K562 (cell line): ENCODE measurements around the gene ZSCAN12. TPM values are rescaled to one million over a fixed set of nuclear protein-coding genes. Genes with fewer than 3 reads are reported as not detected.

Experiments
- ATAC-seq: fragments of 200-7000 bp; cut with Tn5 transposase; 3 replicates; pipeline ENCODE4 v1.9.1; 2020; ENCODE audit warnings: moderate library complexity
- BruUV-seq: library from RNA; stranded (reverse); fragments of 400-500 nt; replicated peaks from 2 replicates; lab custom pipeline; 2021; lab: Mats Ljungman, UMichigan
- CTCF ChIA-PET: fragments of 300-600 bp; formaldehyde crosslinking; extraction: SDS; loops from one replicate; lab custom pipeline; 2021; ENCODE audit warnings: low intra/inter-chr PET ratio; lab: Yijun Ruan, JAX
- POLR2A ChIA-PET: fragments of 300-600, 350-650 bp; sonication (Branson Sonifier 250); formaldehyde crosslinking; extraction: SDS; loops from one replicate; lab custom pipeline; 2021; ENCODE audit warnings: antibody characterized with exemption, inconsistent platforms; lab: Yijun Ruan, JAX
- DNase-seq, 4 experiments: peaks; one replicate each; pipeline versions ENCODE4 v3.0.0 to v3.0.0-alpha.2; 2011 to 2018; ENCODE audit warnings: low spot score in 3 of 4, mixed read lengths in 3 of 4; ENCODE audit errors: extremely low read depth in 1 of 4
- FAIRE-seq: peaks from 2 replicates; lab custom pipeline; 2011; peaks lifted over from hg19 to GRCh38; lab: Jason Lieb, UNC
- H2AFZ ChIP-seq: 2 replicates; pipeline ENCODE4 v1.6.0; 2011; ENCODE audit warnings: low read depth, low read length, control low read depth, inconsistent platforms
- H3K27ac ChIP-seq: fragments of 200-600 bp; 3 replicates; pipeline ENCODE4 v1.8.0; 2011; ENCODE audit warnings: low read depth, mild to moderate bottlenecking, control low read depth, inconsistent platforms, low read length, moderate library complexity, mixed read lengths; ENCODE audit errors: extremely low read depth
- H3K27me3 ChIP-seq, 2 experiments: fragments of 300-600 bp in 1 of 2; 2 replicates in 1 of 2; 3 replicates in 1 of 2; pipeline versions ENCODE4 v1.6.0 to v1.8.0; 2011; ENCODE audit warnings: inconsistent platforms in 2 of 2, low read length in 2 of 2, mild to moderate bottlenecking in 1 of 2, mixed read lengths in 1 of 2, moderate library complexity in 1 of 2; ENCODE audit not compliant: control insufficient read depth in 2 of 2, insufficient read depth in 2 of 2
- H3K36me3 ChIP-seq: fragments of 300-600 bp; 3 replicates; pipeline ENCODE4 v1.8.0; 2011; ENCODE audit warnings: mild to moderate bottlenecking, low read length, inconsistent platforms; ENCODE audit not compliant: control insufficient read depth, insufficient read depth
- H3K4me1 ChIP-seq, 2 experiments: fragments of 200-600 bp in 1 of 2; replicated peaks in 1 of 2; 2 replicates in 1 of 2; 3 replicates in 1 of 2; pipeline versions ENCODE4 v1.5.1 to v1.8.0; 2011; ENCODE audit warnings: inconsistent platforms in 2 of 2, low read length in 2 of 2, mild to moderate bottlenecking in 1 of 2, mixed read lengths in 1 of 2, moderate library complexity in 1 of 2; ENCODE audit not compliant: control insufficient read depth in 2 of 2, insufficient read depth in 2 of 2
- H3K4me2 ChIP-seq: 2 replicates; pipeline ENCODE4 v1.6.1; 2011; ENCODE audit warnings: low read length, control low read depth, inconsistent platforms, mixed read lengths; ENCODE audit not compliant: insufficient read depth
- H3K4me3 ChIP-seq: fragments of 200-600 bp; sonication (generic), shearing (Covaris generic); 2 replicates; pipeline ENCODE4 v1.5.1; 2016; ENCODE audit warnings: control low read depth, inconsistent platforms
- H3K79me2 ChIP-seq: fragments of 200-600 bp; 3 replicates; pipeline ENCODE4 v1.8.0; 2011; ENCODE audit warnings: low read length, inconsistent platforms; ENCODE audit not compliant: control insufficient read depth, insufficient read depth
- H3K9ac ChIP-seq, 2 experiments: 2 replicates each; pipeline versions ENCODE4 v1.6.0 to v1.6.1; 2011; ENCODE audit warnings: low read depth in 2 of 2, low read length in 2 of 2, control low read depth in 1 of 2, inconsistent platforms in 1 of 2, mild to moderate bottlenecking in 1 of 2, mixed read lengths in 1 of 2; ENCODE audit not compliant: insufficient read depth in 1 of 2
- H3K9me1 ChIP-seq: one replicate; pipeline ENCODE4 v1.6.0; 2011; ENCODE audit warnings: inconsistent platforms, mild to moderate bottlenecking, low read length, moderate library complexity; ENCODE audit not compliant: control insufficient read depth, insufficient read depth
- H3K9me3 ChIP-seq: replicated peaks from 2 replicates; pipeline ENCODE4 v1.5.1; 2011; ENCODE audit warnings: low read depth, low read length, inconsistent platforms; ENCODE audit not compliant: control insufficient read depth, insufficient read depth
- H4K20me1 ChIP-seq: replicated peaks from 2 replicates; pipeline ENCODE4 v1.6.1; 2011; ENCODE audit warnings: low read length, inconsistent platforms, mixed read lengths; ENCODE audit not compliant: control insufficient read depth, insufficient read depth
- ARID2 ChIP-seq: fragments of 450-650 bp; IDR thresholded peaks from 2 replicates; pipeline ENCODE4 v1.6.1; 2017; ENCODE audit warnings: antibody characterized with exemption, mild to moderate bottlenecking
- ARID3A ChIP-seq: IDR thresholded peaks from 2 replicates; pipeline ENCODE4 v1.6.1; 2012; ENCODE audit warnings: low read depth, low read length, improper control_type of control experiment, borderline replicate concordance
- DLX4 ChIP-seq: fragments of 250-450 bp; sonication (Bioruptor Pico); IDR thresholded peaks from 2 replicates; pipeline ENCODE4 v1.6.1; 2021; ENCODE audit warnings: mild to moderate bottlenecking
- EGR1 ChIP-seq: fragments of 450-650 bp; conservative IDR thresholded peaks from 2 replicates; pipeline ENCODE4 v1.6.1; 2017; ENCODE audit warnings: mild to moderate bottlenecking
- GATAD2B ChIP-seq: fragments of 450-650 bp; IDR thresholded peaks from 2 replicates; pipeline ENCODE4 v1.6.1; 2017; ENCODE audit warnings: mild to moderate bottlenecking, borderline replicate concordance
- HOXB6 ChIP-seq: fragments of 250-450 bp; sonication (Bioruptor Pico); IDR thresholded peaks from 2 replicates; pipeline ENCODE4 v1.5.1; 2022; ENCODE audit warnings: mild to moderate bottlenecking, borderline replicate concordance
- ID3 ChIP-seq, 2 experiments: fragments of 250-450 bp in 1 of 2; fragments of 450-650 bp in 1 of 2; sonication (Bioruptor Pico) in 1 of 2; IDR thresholded peaks; 2 replicates each; pipeline versions ENCODE4 v1.6.1 to v1.8.0; 2016 to 2021; ENCODE audit warnings: mild to moderate bottlenecking in 2 of 2, moderate library complexity in 2 of 2, missing compliant biosample characterization in 1 of 2, missing genetic modification characterization in 1 of 2
- JUNB ChIP-seq: fragments of 450-650 bp; formaldehyde crosslinking; conservative IDR thresholded peaks from 2 replicates; pipeline ENCODE4 v1.4.0; 2020; ENCODE audit warnings: mild to moderate bottlenecking
- POLR2B ChIP-seq: fragments of 450-650 bp; IDR thresholded peaks from 2 replicates; pipeline ENCODE4 v1.6.1; 2018; ENCODE audit warnings: low read depth; ENCODE audit not compliant: partially characterized antibody
- RFX5 ChIP-seq: IDR thresholded peaks from 2 replicates; pipeline ENCODE4 v1.6.1; 2011; ENCODE audit warnings: low read depth, mild to moderate bottlenecking, improper control_type of control experiment, low read length
- XRCC5 ChIP-seq: fragments of 200-400 bp; formaldehyde crosslinking; IDR thresholded peaks from 2 replicates; pipeline ENCODE4 v1.6.1; 2017; ENCODE audit warnings: low read depth, mild to moderate bottlenecking, low read length
- ZNF699 ChIP-seq: fragments of 250-450 bp; sonication (Bioruptor Pico); IDR thresholded peaks from 2 replicates; pipeline ENCODE4 v1.8.0; 2021; ENCODE audit warnings: mild to moderate bottlenecking, moderate library complexity; ENCODE audit not compliant: insufficient replicate concordance
- WGBS: fragments of 100-300 bp; shearing (Covaris generic); methylation state at CpG from one replicate; pipeline ENCODE4 v1.1.6; 2016; ENCODE audit warnings: low coverage, mixed read lengths; ENCODE audit not compliant: insufficient coverage; ENCODE audit errors: missing lambda C conversion rate; 5-methylcytosine and 5-hydroxymethylcytosine counted together
- in situ Hi-C: fragments of 300-500 bp; cut with MboI; formaldehyde crosslinking; loops from 4 replicates; pipeline ENCODE4 v1.15.0; 2018; ENCODE audit warnings: inconsistent platforms, mixed read lengths
- intact Hi-C: fragments of 100-400 bp; cut with micrococcal nuclease; formaldehyde crosslinking; loops from 2 replicates; pipeline ENCODE4 v1.14.2; 2022
- polyA plus RNA-seq, 8 experiments: library from polyadenylated mRNA; depleted of rRNA in 4 of 8; stranded (reverse) in 5 of 8; unstranded in 3 of 8; fragments of >200 nt; fragmentation: Nextera tagmentation in 2 of 8; fragmentation: Illumina TruSeq in 1 of 8; extraction: Ambion mirVana in 2 of 8; extraction: Trizol in 1 of 8; gene quantifications; 2 replicates each; pipeline versions ENCODE4 v1.2.1 to v1.2.3, GENCODE V29; 2011 to 2014; ENCODE audit warnings: inconsistent platforms in 1 of 8, missing spikeins in 1 of 8
- total RNA-seq, 7 experiments: library from RNA; depleted of rRNA in 6 of 7; stranded (reverse); fragments of >200 nt in 6 of 7; fragmentation: Illumina TruSeq in 2 of 7; extraction: Trizol in 2 of 7; gene quantifications; 2 replicates each; pipeline versions ENCODE4 v1.2.1 to v1.2.3, GENCODE V29; 2011 to 2021; ENCODE audit warnings: low replicate concordance in 1 of 7
- TF ChIP-seq, protein P1 (sequence below), 3 experiments: IDR thresholded peaks in 2 of 3; conservative IDR thresholded peaks in 1 of 3; 2 replicates each; pipeline ENCODE4 v1.5.1; 2011 to 2012; ENCODE audit warnings: low read length in 3 of 3, mild to moderate bottlenecking in 3 of 3, control low read depth in 2 of 3, improper control_type of control experiment in 1 of 3, inconsistent platforms in 1 of 3, low read depth in 1 of 3, mixed read lengths in 1 of 3, moderate library complexity in 1 of 3; ENCODE audit not compliant: insufficient read depth in 2 of 3

ZSCAN12 gene
- total and polyA plus RNA-seq, 9 of the 15 experiments (the other 6 are each of a cell fraction or from before 2014, with no cell fraction given) = 2.5 to 19.6 (median 12.5) TPM

- no peak for TF ChIP-seq ID3 (CRISPR knock-in tag; IDR thresholded peaks at IDR 0.05)
- TF ChIP-seq ID3 (tag; IDR thresholded peaks at IDR 0.05) = no peak
- no peak for TF ChIP-seq RFX5
- no peak for TF ChIP-seq ZNF699 (CRISPR knock-in tag)
- TF ChIP-seq, protein P1, sequence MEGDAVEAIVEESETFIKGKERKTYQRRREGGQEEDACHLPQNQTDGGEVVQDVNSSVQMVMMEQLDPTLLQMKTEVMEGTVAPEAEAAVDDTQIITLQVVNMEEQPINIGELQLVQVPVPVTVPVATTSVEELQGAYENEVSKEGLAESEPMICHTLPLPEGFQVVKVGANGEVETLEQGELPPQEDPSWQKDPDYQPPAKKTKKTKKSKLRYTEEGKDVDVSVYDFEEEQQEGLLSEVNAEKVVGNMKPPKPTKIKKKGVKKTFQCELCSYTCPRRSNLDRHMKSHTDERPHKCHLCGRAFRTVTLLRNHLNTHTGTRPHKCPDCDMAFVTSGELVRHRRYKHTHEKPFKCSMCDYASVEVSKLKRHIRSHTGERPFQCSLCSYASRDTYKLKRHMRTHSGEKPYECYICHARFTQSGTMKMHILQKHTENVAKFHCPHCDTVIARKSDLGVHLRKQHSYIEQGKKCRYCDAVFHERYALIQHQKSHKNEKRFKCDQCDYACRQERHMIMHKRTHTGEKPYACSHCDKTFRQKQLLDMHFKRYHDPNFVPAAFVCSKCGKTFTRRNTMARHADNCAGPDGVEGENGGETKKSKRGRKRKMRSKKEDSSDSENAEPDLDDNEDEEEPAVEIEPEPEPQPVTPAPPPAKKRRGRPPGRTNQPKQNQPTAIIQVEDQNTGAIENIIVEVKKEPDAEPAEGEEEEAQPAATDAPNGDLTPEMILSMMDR (IDR thresholded peaks at IDR 0.05 in 2 of 3, conservative IDR thresholded peaks at IDR 0.05 in 1 of 3; ENCODE audit: insufficient read depth in 2 of 3, low read depth in 1 of 3, low read length in 3 of 3) = peak in 1 of 3 experiments; percentile 52; a peak in 2 of 6 replicates
Observed at GRCh38 chr6:28433119-28433518, 33.6 kb upstream of the ZSCAN12 start (continued).

DNA sequence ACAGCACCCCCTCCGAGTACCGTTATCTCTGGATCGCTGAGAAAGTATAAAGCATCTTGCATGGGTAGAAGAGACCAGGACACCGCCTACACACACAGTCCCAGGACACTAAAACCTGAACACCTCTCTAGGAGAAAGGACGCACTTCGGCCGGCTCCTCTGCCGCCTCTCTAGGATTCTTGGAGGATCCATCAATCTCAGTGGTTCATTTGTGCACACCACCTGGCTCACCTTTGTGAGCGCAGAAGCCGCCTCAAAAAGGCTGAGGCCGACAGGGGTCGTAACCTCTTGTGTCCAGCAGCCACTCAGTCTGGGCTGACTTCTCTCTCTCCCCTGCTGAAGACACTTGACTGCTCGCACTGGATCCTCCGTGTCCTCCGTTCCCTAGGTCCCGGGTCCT, 30.2 kb upstream of the ZSCAN12 start:
- no peak overlapping the region for H3K9ac ChIP-seq
- no peaks in the 10 kb centered on the region for H3K27me3 ChIP-seq
- H3K4me2 ChIP-seq = no peak overlapping the region; the same call in 1 of the 2 replicates
- DNase-seq (no peak), ATAC-seq (peak; percentile 14; the same call in 2 of the 3 replicates), FAIRE-seq (no peak)
- H3K79me2 ChIP-seq = no peaks in the 10 kb centered on the region
- no peaks in the 10 kb centered on the region for H3K36me3 ChIP-seq
- TF ChIP-seq EGR1 (no peak), XRCC5 (no peak), HOXB6 (CRISPR knock-in tag) (no peak), DLX4 (CRISPR knock-in tag) (no peak), ARID2 (no peak), ARID3A (no peak), POLR2B (no peak), JUNB (CRISPR knock-in tag) (no peak), GATAD2B (no peak)
- H4K20me1 ChIP-seq = no peaks in the 10 kb centered on the region
- POLR2A ChIA-PET = no interaction called here
- peaks cover 5 to 6% of the 10 kb centered on the region in 2 experiments; a peak in 3 of 5 replicates for H3K4me1 ChIP-seq
- no TSS peak for BruUV-seq
- in situ Hi-C loops (no loop called here), intact Hi-C loops (no loop called here)
- H3K9me1 ChIP-seq = no peaks in the 10 kb centered on the region
- H3K27ac ChIP-seq = no peak overlapping the region
- WGBS = 65% methylated on average over 14 of the region's 16 CpGs
- CTCF ChIA-PET = no interaction called here
- H3K9me3 ChIP-seq = no peaks in the 10 kb centered on the region
- H2AFZ ChIP-seq = no peak overlapping the region
- H3K4me3 ChIP-seq = no peak overlapping the region
